Measurements from ENCODE around the gene LRRC47.

GRCh38 chr1:3735688-3736087, 60.6 kb downstream of the LRRC47 start:
- TF ChIP-seq CTCF (IDR thresholded peaks at IDR 0.05; ENCODE audit: low read length) = no peak
- no peak for TF ChIP-seq EZH2 (IDR thresholded peaks at IDR 0.05; ENCODE audit: borderline replicate concordance, low read length)

Data from OCI-LY1 (cell line).